Mesothelial cell of epicardium (in vitro differentiated cells): ENCODE measurements around the gene SERPINB7. TPM values are rescaled to one million over a fixed set of nuclear protein-coding genes. Genes with fewer than 3 reads are reported as not detected.

Source experiments
- DNase-seq, 2 experiments: peaks; one replicate each; pipeline ENCODE4 v3.0.0; 2021; ENCODE audit warnings: low spot score in 2 of 2; ENCODE audit not compliant: unreplicated experiment in 2 of 2
- H3K27ac Mint-ChIP-seq: 2 replicates; pipeline ENCODE4 v1.8.0; 2021; ENCODE audit warnings: mixed read lengths
- H3K27me3 Mint-ChIP-seq: 2 replicates; pipeline ENCODE4 v1.8.0; 2021; ENCODE audit warnings: low read depth, mixed read lengths
- H3K36me3 Mint-ChIP-seq: 2 replicates; pipeline ENCODE4 v1.8.0; 2021; ENCODE audit warnings: mixed read lengths
- H3K4me1 Mint-ChIP-seq: 2 replicates; pipeline ENCODE4 v1.8.0; 2021; ENCODE audit warnings: mixed read lengths
- H3K4me3 Mint-ChIP-seq: 2 replicates; pipeline ENCODE4 v1.8.0; 2021; ENCODE audit warnings: mild to moderate bottlenecking, moderate library complexity, mixed read lengths
- H3K9me3 Mint-ChIP-seq: 2 replicates; pipeline ENCODE4 v1.8.0; 2021; ENCODE audit warnings: mixed read lengths
- CTCF ChIP-seq: fragments of 200-600 bp; sonication (generic); IDR thresholded peaks from one replicate; pipeline ENCODE4 v1.5.0; 2021; ENCODE audit warnings: antibody characterized with exemption; ENCODE audit not compliant: unreplicated experiment
- total RNA-seq: library from RNA; stranded (reverse); gene quantifications from 3 replicates; pipeline ENCODE4 v1.2.1, GENCODE V29; 2021

Gene SERPINB7
- 0.40 to 0.68 TPM (median 0.51 TPM) in 3 replicates for total RNA-seq

GRCh38 chr18:63775166-63775730 lies at the start of gene SERPINB7:
SERPINB7 (plus strand) TSS chr18:63775418; CDS start chr18:63782373, 6,955 bp downstream.
- Mint-ChIP-seq H3K36me3 (no peaks in the 10 kb centered on the region), H3K4me1 (peaks cover 22% of the 10 kb centered on the region), H3K9me3 (peaks cover 4% of the 10 kb centered on the region), H3K27me3 (no peaks in the 10 kb centered on the region), H3K27ac (no peak within 1 kb of the TSS), H3K4me3 (no peak within 1 kb of the TSS)
- DNase-seq = no peak
- TF ChIP-seq CTCF = no peak

- no peaks in the 10 kb centered on the region for H3K4me1 Mint-ChIP-seq
- no peak overlapping the region for H3K27ac Mint-ChIP-seq
- H3K36me3 Mint-ChIP-seq = no peaks in the 10 kb centered on the region
- peaks cover 3% of the 10 kb centered on the region for H3K9me3 Mint-ChIP-seq
- no peak for TF ChIP-seq CTCF
- no peak overlapping the region for H3K4me3 Mint-ChIP-seq
- no peak for DNase-seq
- peaks cover 2% of the 10 kb centered on the region for H3K27me3 Mint-ChIP-seq
Observed at GRCh38 chr18:63725682-63726480, 49.3 kb upstream of the SERPINB7 start.

GRCh38 chr18:63730773-63731172 lies 44.4 kb upstream of the SERPINB7 start:
- Mint-ChIP-seq H3K4me3 (no peak overlapping the region), H3K27ac (no peak overlapping the region), H3K9me3 (peaks cover 16% of the 10 kb centered on the region), H3K36me3 (no peaks in the 10 kb centered on the region), H3K27me3 (no peaks in the 10 kb centered on the region), H3K4me1 (no peaks in the 10 kb centered on the region)
- no peak for TF ChIP-seq CTCF
- DNase-seq = no peak

GRCh38 chr18:63731215-63731614 lies 44.0 kb upstream of the SERPINB7 start:
- H3K36me3 Mint-ChIP-seq = no peaks in the 10 kb centered on the region

GRCh38 chr18:63736876-63737275 lies 38.3 kb upstream of the SERPINB7 start:
- H3K27me3 Mint-ChIP-seq = peaks cover 2% of the 10 kb centered on the region
- no peaks in the 10 kb centered on the region for H3K36me3 Mint-ChIP-seq
- DNase-seq = no peak
- H3K4me1 Mint-ChIP-seq = no peaks in the 10 kb centered on the region
- TF ChIP-seq CTCF = no peak
- no peak overlapping the region for H3K27ac Mint-ChIP-seq
- H3K4me3 Mint-ChIP-seq = no peak overlapping the region
- H3K9me3 Mint-ChIP-seq = peaks cover 18% of the 10 kb centered on the region

More at GRCh38 chr18:63731215-63731614, 44.0 kb upstream of the SERPINB7 start:
- no peak for DNase-seq
- no peak overlapping the region for H3K27ac Mint-ChIP-seq
- H3K4me3 Mint-ChIP-seq = no peak overlapping the region
- no peaks in the 10 kb centered on the region for H3K27me3 Mint-ChIP-seq
- no peak for TF ChIP-seq CTCF
- H3K9me3 Mint-ChIP-seq = peaks cover 16% of the 10 kb centered on the region
- no peaks in the 10 kb centered on the region for H3K4me1 Mint-ChIP-seq
